Karpas-422 (cell line): Measurements from ENCODE around the gene HDAC4. TPM values are rescaled to one million over a fixed set of nuclear protein-coding genes. Genes with fewer than 3 reads are reported as not detected.

ENCODE experiments used
- DNase-seq: peaks from one replicate; pipeline ENCODE4 v3.0.0-alpha.2; 2015
- H2AFZ ChIP-seq: fragments of 200-600 bp; sonication (generic); 2 replicates; pipeline ENCODE4 v1.6.1; 2014; ENCODE audit warnings: antibody characterized with exemption, low read length, mixed read lengths
- H3K27ac ChIP-seq: fragments of 200-600 bp; sonication (generic); 2 replicates; pipeline ENCODE4 v1.5.1; 2014; ENCODE audit warnings: mild to moderate bottlenecking, low read length, moderate library complexity
- H3K27me3 ChIP-seq: fragments of 200-600 bp; sonication (generic); 2 replicates; pipeline ENCODE4 v1.6.1; 2014; ENCODE audit warnings: low read length, mixed read lengths
- H3K36me3 ChIP-seq: fragments of 200-600 bp; sonication (generic); 2 replicates; pipeline ENCODE4 v1.6.1; 2014; ENCODE audit warnings: low read length, mixed read lengths; ENCODE audit not compliant: insufficient read depth
- H3K4me1 ChIP-seq: fragments of 200-600 bp; sonication (generic); 2 replicates; pipeline ENCODE4 v1.6.1; 2014; ENCODE audit warnings: mild to moderate bottlenecking, low read length, mixed read lengths
- H3K4me2 ChIP-seq: fragments of 200-600 bp; sonication (generic); 2 replicates; pipeline ENCODE4 v1.6.1; 2014; ENCODE audit warnings: low read length, low read depth, mild to moderate bottlenecking; ENCODE audit not compliant: poor library complexity, severe bottlenecking
- H3K4me3 ChIP-seq: fragments of 200-600 bp; sonication (generic); 2 replicates; pipeline ENCODE4 v1.5.1; 2014; ENCODE audit warnings: mild to moderate bottlenecking, antibody characterized with exemption, low read length, mixed read lengths
- H3K79me2 ChIP-seq: fragments of 200-600 bp; sonication (generic); 2 replicates; pipeline ENCODE4 v1.6.1; 2014; ENCODE audit warnings: mild to moderate bottlenecking, low read length, mixed read lengths
- H3K9ac ChIP-seq: fragments of 200-600 bp; sonication (generic); 2 replicates; pipeline ENCODE4 v1.6.0; 2014; ENCODE audit warnings: low read length
- H3K9me2 ChIP-seq: fragments of 200-600 bp; sonication (generic), shearing (Covaris generic); replicated peaks from 2 replicates; pipeline ENCODE4 v1.6.0; 2014; ENCODE audit warnings: mild to moderate bottlenecking, low read length, moderate library complexity; ENCODE audit not compliant: insufficient read depth
- H3K9me3 ChIP-seq: fragments of 300-700, 200-600 bp; sonication (generic); 2 replicates; pipeline ENCODE4 v1.6.1; 2014; ENCODE audit warnings: low read length, mixed read lengths
- H4K20me1 ChIP-seq: fragments of 200-600 bp; sonication (generic); 2 replicates; pipeline ENCODE4 v1.6.1; 2014; ENCODE audit warnings: mild to moderate bottlenecking, antibody characterized with exemption, low read length, low read depth; ENCODE audit not compliant: insufficient read depth
- total RNA-seq: library from RNA; depleted of rRNA; stranded (reverse); fragments of >200 nt; shearing (Covaris generic); gene quantifications from 2 replicates; pipeline ENCODE4 v1.2.3, GENCODE V29; 2014; ENCODE audit warnings: low replicate concordance

Gene HDAC4
- total RNA-seq, 1 experiment from 2014 or later: 8.5 TPM

GRCh38 chr2:239050252-239050649, 350.6 kb downstream of the HDAC4 start:
- Histone ChIP-seq H3K27me3 (no peaks in the 10 kb centered on the region), H3K4me2 (no peak overlapping the region), H3K4me3 (no peak overlapping the region), H3K27ac (no peak overlapping the region), H3K9me3 (no peaks in the 10 kb centered on the region), H3K36me3 (no peaks in the 10 kb centered on the region), H3K79me2 (no peaks in the 10 kb centered on the region), H3K9ac (no peak overlapping the region), H3K9me2 (no peaks in the 10 kb centered on the region), H3K4me1 (no peaks in the 10 kb centered on the region), H2AFZ (no peak overlapping the region), H4K20me1 (no peaks in the 10 kb centered on the region)
- DNase-seq: no peak

DNA sequence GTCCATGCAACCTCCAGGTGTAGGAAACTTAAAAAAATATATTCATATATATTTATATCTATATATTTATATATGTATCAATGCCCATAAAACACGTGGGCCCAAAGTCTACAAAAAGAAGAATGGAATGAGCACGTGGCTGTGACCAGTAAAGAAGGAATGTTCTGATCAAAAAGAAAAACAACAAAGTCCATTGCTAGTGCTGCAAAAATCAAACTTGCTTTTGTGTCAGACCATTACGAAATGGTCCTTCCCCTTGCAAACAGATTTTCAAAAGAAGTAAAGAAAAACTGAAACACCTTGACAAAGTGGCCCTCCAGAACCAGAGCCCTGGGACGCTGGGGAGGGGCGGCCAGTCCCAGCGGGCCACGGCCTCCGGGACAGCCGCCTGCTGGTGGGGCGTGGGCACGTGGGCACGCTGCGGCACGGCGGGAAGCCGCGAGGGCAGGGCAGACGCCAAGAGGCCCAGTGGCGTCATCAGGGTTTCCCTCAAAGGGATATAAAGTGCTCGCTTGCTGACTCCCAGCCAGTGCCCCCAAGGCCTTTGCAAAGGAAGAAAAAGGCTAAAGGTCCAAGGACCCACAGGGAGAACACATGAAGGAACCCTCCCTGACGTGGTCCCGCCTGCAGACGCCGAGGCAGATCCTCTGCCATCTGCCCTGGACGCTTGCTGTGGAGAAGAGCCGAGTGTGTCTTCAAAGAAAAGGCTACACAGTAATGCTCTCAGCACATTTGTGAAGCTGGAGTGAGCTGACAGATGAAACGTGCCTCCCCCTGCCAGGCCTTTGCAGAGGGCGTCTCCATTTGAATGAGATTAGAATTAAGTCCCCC, 351.2 kb downstream of the HDAC4 start:
- DNase-seq: no peak
- Histone ChIP-seq H4K20me1 (no peaks in the 10 kb centered on the region), H3K4me1 (no peaks in the 10 kb centered on the region), H3K79me2 (no peaks in the 10 kb centered on the region), H2AFZ (no peak overlapping the region), H3K9me2 (no peaks in the 10 kb centered on the region), H3K4me3 (no peak overlapping the region), H3K9ac (no peak overlapping the region), H3K9me3 (no peaks in the 10 kb centered on the region), H3K4me2 (no peak overlapping the region), H3K27me3 (no peaks in the 10 kb centered on the region), H3K27ac (no peak overlapping the region), H3K36me3 (no peaks in the 10 kb centered on the region)

DNA sequence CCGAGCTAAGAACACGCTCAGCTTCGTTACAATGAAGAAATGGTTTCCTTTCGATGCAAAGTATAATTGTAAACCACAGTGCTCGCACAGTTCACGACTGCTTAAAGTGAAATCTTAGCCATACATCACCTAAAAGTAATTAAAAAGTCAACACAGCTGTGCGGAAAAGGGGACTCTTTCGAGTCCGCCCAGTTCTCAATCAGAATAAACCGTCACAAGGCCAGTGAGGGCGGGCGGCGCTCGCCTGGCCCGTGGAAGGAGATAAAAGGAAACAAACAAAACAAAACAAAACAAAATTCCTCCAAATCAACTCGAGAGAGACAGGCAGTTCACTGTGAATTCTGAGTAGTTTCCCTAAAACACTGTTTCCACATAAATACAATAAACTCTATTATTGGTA, 352.1 kb downstream of the HDAC4 start:
- Histone ChIP-seq H3K36me3 (no peaks in the 10 kb centered on the region), H3K27me3 (no peaks in the 10 kb centered on the region), H3K9me2 (no peaks in the 10 kb centered on the region), H3K4me3 (no peak overlapping the region), H3K9me3 (no peaks in the 10 kb centered on the region), H3K79me2 (no peaks in the 10 kb centered on the region), H3K4me2 (no peak overlapping the region), H2AFZ (no peak overlapping the region), H3K4me1 (peaks cover 6% of the 10 kb centered on the region), H3K27ac (no peak overlapping the region), H4K20me1 (no peaks in the 10 kb centered on the region), H3K9ac (no peak overlapping the region)
- no peak for DNase-seq

- H3K36me3 ChIP-seq: no peaks in the 10 kb centered on the region
- DNase-seq: no peak
- no peaks in the 10 kb centered on the region for H3K79me2 ChIP-seq
- H3K27me3 ChIP-seq: no peaks in the 10 kb centered on the region
- peaks cover 8% of the 10 kb centered on the region for H3K4me1 ChIP-seq
- no peak overlapping the region for H3K27ac ChIP-seq
- no peak overlapping the region for H3K9ac ChIP-seq
- no peaks in the 10 kb centered on the region for H3K9me2 ChIP-seq
- no peak overlapping the region for H3K4me2 ChIP-seq
- no peak overlapping the region for H3K4me3 ChIP-seq
- no peak overlapping the region for H2AFZ ChIP-seq
- no peaks in the 10 kb centered on the region for H3K9me3 ChIP-seq
- H4K20me1 ChIP-seq: no peaks in the 10 kb centered on the region
Observed at GRCh38 chr2:239047861-239048260, 353.0 kb downstream of the HDAC4 start.

DNA sequence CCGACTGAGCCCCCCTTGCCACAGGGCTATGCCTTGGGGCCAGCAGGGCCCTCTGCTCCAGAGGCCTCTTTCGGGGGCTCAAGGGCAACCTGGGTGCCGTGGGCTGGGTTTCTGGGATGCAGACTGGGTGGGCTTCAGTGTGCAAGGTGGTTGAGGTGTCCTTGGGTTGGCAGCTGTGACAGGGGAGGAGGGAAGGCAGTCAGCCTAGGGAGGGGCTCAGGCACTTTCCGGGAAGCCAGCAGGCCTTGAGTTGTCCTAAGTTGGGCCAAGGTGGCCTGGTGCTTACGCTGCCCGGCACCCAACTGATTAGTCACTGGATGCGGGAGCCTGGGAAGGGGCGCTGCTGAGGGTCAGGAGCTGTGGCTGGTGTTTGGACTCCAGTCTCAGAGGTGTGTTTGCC, 353.4 kb downstream of the HDAC4 start:
- Histone ChIP-seq H3K4me1 (peaks cover 12% of the 10 kb centered on the region), H3K4me2 (no peak overlapping the region), H3K79me2 (no peaks in the 10 kb centered on the region), H2AFZ (no peak overlapping the region), H3K9me2 (no peaks in the 10 kb centered on the region), H4K20me1 (no peaks in the 10 kb centered on the region), H3K27ac (no peak overlapping the region), H3K9me3 (no peaks in the 10 kb centered on the region), H3K9ac (no peak overlapping the region), H3K36me3 (no peaks in the 10 kb centered on the region), H3K27me3 (no peaks in the 10 kb centered on the region), H3K4me3 (no peak overlapping the region)
- no peak for DNase-seq

DNA sequence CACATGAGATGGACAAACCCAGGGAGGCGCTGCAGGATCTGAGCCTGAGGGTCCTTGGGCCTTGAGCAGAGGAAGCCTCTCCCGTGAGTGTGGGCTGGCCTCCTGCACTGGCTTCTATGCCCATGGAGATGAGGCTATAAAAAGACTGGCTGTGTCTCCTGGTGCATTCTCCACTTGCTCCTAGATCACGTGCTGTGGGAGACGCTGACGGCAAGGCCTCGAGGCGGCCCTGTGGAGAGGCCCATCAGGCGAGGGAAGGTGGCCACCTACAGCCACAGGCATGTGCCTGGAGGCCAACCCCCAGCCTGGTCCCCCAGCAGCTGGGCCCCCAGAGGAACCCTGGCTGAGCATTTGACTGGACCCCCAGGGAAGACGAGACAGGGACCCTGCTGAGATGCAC, 354.0 kb downstream of the HDAC4 start:
- Histone ChIP-seq H3K9ac (no peak overlapping the region), H3K27me3 (no peaks in the 10 kb centered on the region), H4K20me1 (no peaks in the 10 kb centered on the region), H2AFZ (no peak overlapping the region), H3K79me2 (no peaks in the 10 kb centered on the region), H3K9me2 (no peaks in the 10 kb centered on the region), H3K4me2 (no peak overlapping the region), H3K36me3 (no peaks in the 10 kb centered on the region), H3K4me1 (peaks cover 15% of the 10 kb centered on the region), H3K27ac (no peak overlapping the region), H3K9me3 (no peaks in the 10 kb centered on the region), H3K4me3 (no peak overlapping the region)
- DNase-seq: no peak

DNA sequence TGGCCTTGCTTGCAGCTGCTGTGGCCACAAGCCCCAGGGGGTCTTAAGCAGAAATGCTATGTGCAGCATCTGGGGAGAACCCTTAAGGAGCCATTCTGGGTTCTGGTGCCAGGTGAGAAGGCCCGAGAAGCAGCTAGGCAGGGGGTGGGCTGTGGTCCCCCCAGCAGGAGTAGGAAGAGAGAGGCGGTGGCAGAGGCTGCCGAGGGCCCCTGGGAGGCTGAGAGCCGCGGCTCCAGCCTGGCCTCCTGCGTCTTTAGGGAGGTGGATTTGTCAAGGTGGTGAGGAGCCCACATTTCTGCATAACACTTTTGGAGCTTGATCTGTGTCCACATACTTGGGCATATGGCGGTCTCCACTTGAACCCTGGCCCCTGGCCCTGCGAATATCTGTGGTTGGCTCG, 356.5 kb downstream of the HDAC4 start:
- no peak overlapping the region for H3K4me3 ChIP-seq
- no peak for DNase-seq
- H3K9me3 ChIP-seq: no peaks in the 10 kb centered on the region
- no peaks in the 10 kb centered on the region for H3K36me3 ChIP-seq
- peaks cover 15% of the 10 kb centered on the region for H3K4me1 ChIP-seq
- H3K27me3 ChIP-seq: no peaks in the 10 kb centered on the region
- no peaks in the 10 kb centered on the region for H4K20me1 ChIP-seq
- H3K79me2 ChIP-seq: no peaks in the 10 kb centered on the region
- H3K9me2 ChIP-seq: no peaks in the 10 kb centered on the region
- no peak overlapping the region for H3K9ac ChIP-seq
- H3K4me2 ChIP-seq: no peak overlapping the region
- no peak overlapping the region for H2AFZ ChIP-seq
- H3K27ac ChIP-seq: no peak overlapping the region

DNA sequence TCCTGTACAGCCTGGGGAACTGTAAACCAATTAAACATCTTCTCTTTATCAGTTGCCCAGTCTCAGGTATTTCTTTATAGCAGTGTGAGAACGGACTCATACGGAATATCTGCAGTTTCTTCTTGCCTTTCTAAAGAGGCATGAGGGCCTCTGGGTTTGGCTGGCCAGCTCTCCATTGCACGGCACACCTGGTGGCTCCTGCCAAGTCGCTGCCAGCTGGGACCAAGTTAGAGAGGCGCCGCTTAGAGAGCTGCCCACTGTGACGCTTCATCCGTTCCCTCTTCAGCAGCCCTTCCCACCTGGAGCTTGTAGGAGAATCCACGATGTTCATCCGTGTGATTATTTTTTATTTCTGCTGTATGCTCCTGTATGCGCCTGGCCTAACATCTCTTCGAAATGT, 357.5 kb downstream of the HDAC4 start:
- Histone ChIP-seq H4K20me1 (no peaks in the 10 kb centered on the region), H3K27me3 (no peaks in the 10 kb centered on the region), H3K79me2 (no peaks in the 10 kb centered on the region), H3K27ac (no peak overlapping the region), H3K9ac (no peak overlapping the region), H3K4me2 (no peak overlapping the region), H3K36me3 (no peaks in the 10 kb centered on the region), H2AFZ (no peak overlapping the region), H3K4me1 (peaks cover 15% of the 10 kb centered on the region), H3K4me3 (no peak overlapping the region), H3K9me3 (no peaks in the 10 kb centered on the region), H3K9me2 (no peaks in the 10 kb centered on the region)
- DNase-seq: no peak
